ENCODE data around the gene SIRT3.
"Not testable (repeated sequence)": the region's sequence is repeated elsewhere in the genome, so short reads cannot be mapped to it uniquely, and the experiment has no call there.

Gene SIRT3

GRCh38 chr11:200224-201003 lies 35.7 kb downstream of the SIRT3 start:
- DNase-seq: no peak

- DNase-seq: no peak
These were observed 36.4 kb downstream of the SIRT3 start for GRCh38 chr11:199782-200181.

- DNase-seq: no peak
These were observed 37.0 kb downstream of the SIRT3 start for GRCh38 chr11:199004-199581.

GRCh38 chr11:198236-198806 lies 37.8 kb downstream of the SIRT3 start:
- no peak for DNase-seq

- DNase-seq: no peak
These were observed 38.4 kb downstream of the SIRT3 start for GRCh38 chr11:197741-198235.

- no peak for DNase-seq
These were observed 39.1 kb downstream of the SIRT3 start for GRCh38 chr11:196786-197731.

- not testable (repeated sequence) for DNase-seq
These were observed 42.7 kb downstream of the SIRT3 start for GRCh38 chr11:193481-193880.

- DNase-seq: not testable (repeated sequence)
These were observed 43.4 kb downstream of the SIRT3 start, which contains the start of gene SCGB1C1 for GRCh38 chr11:192674-193128. Gene SCGB1C1 (plus strand): TSS chr11:193078. CDS start chr11:193100, 22 bp downstream.

- not testable (repeated sequence) for DNase-seq
These were observed 44.4 kb downstream of the SIRT3 start for GRCh38 chr11:191490-192478.

GRCh38 chr11:190546-190945 lies 45.6 kb downstream of the SIRT3 start:
- not testable (repeated sequence) for DNase-seq

GRCh38 chr11:189843-190311 lies 46.3 kb downstream of the SIRT3 start:
- not testable (repeated sequence) for DNase-seq

GRCh38 chr11:189200-189783 lies 46.9 kb downstream of the SIRT3 start:
- DNase-seq: not testable (repeated sequence)

GRCh38 chr11:180242-180641 lies 55.9 kb downstream of the SIRT3 start:
- not testable (repeated sequence) for DNase-seq

Measured in GF-D8 (cell line).